HCT116 (cell line): ENCODE measurements around the gene RCAN2.

Experiments
- CBX3 ChIP-seq: IDR thresholded peaks from 2 replicates; pipeline ENCODE4 v1.6.1; 2012; ENCODE audit warnings: low read depth
- EZH2phosphoT487 ChIP-seq: fragments of 200-600 bp; IDR thresholded peaks from 2 replicates; pipeline ENCODE4 v1.6.1; 2018; ENCODE audit warnings: antibody characterized with exemption, borderline replicate concordance
- MAX ChIP-seq: IDR thresholded peaks from 2 replicates; pipeline ENCODE4 v1.6.1; 2012
- POLR2A ChIP-seq: IDR thresholded peaks from 2 replicates; pipeline ENCODE4 v1.7.0; 2011; ENCODE audit warnings: borderline replicate concordance; ENCODE audit not compliant: insufficient read depth, insufficient read length; ENCODE audit errors: extremely low read depth
- POLR2AphosphoS5 ChIP-seq: IDR thresholded peaks from 2 replicates; pipeline ENCODE4 v1.6.1; 2011; ENCODE audit warnings: mild to moderate bottlenecking, low read depth, low read length, moderate library complexity
- SIN3A ChIP-seq: IDR thresholded peaks from 2 replicates; pipeline ENCODE4 v1.6.1; 2012; ENCODE audit warnings: low read depth
- YY1 ChIP-seq: IDR thresholded peaks from 2 replicates; pipeline ENCODE4 v1.6.1; 2011; ENCODE audit warnings: low read length, low read depth, moderate library complexity, mild to moderate bottlenecking; ENCODE audit not compliant: insufficient replicate concordance; ENCODE audit errors: extremely low read depth
- ZBTB33 ChIP-seq: IDR thresholded peaks from 2 replicates; pipeline ENCODE4 v1.6.1; 2011; ENCODE audit warnings: mild to moderate bottlenecking, low read length, moderate library complexity; ENCODE audit not compliant: insufficient replicate concordance; ENCODE audit errors: extremely low read depth
- ZFX ChIP-seq: fragments of 450-650 bp; IDR thresholded peaks from 2 replicates; pipeline ENCODE4 v1.6.1; 2017
- ZNF274 ChIP-seq: fragments of 200-500 bp; sonication (Bioruptor generic); IDR thresholded peaks from 2 replicates; pipeline ENCODE4 v1.6.1; 2014; ENCODE audit warnings: mild to moderate bottlenecking, low read depth, low read length, inconsistent platforms
- TF ChIP-seq, protein P1 (sequence below), 3 experiments: fragments of 200-600 bp in 1 of 3; sonication (generic) in 1 of 3; IDR thresholded peaks in 2 of 3; conservative IDR thresholded peaks in 1 of 3; 2 replicates each; pipeline ENCODE4 v1.5.1; 2012 to 2017; ENCODE audit warnings: low read depth in 2 of 3, low read length in 2 of 3, antibody characterized with exemption in 1 of 3, borderline replicate concordance in 1 of 3, control low read depth in 1 of 3, mild to moderate bottlenecking in 1 of 3, mixed read lengths in 1 of 3, mixed run types in 1 of 3, moderate library complexity in 1 of 3; ENCODE audit not compliant: insufficient read depth in 1 of 3
- TF ChIP-seq, protein P2 (sequence below): IDR thresholded peaks from 2 replicates; pipeline ENCODE4 v1.6.1; 2012

DNA sequence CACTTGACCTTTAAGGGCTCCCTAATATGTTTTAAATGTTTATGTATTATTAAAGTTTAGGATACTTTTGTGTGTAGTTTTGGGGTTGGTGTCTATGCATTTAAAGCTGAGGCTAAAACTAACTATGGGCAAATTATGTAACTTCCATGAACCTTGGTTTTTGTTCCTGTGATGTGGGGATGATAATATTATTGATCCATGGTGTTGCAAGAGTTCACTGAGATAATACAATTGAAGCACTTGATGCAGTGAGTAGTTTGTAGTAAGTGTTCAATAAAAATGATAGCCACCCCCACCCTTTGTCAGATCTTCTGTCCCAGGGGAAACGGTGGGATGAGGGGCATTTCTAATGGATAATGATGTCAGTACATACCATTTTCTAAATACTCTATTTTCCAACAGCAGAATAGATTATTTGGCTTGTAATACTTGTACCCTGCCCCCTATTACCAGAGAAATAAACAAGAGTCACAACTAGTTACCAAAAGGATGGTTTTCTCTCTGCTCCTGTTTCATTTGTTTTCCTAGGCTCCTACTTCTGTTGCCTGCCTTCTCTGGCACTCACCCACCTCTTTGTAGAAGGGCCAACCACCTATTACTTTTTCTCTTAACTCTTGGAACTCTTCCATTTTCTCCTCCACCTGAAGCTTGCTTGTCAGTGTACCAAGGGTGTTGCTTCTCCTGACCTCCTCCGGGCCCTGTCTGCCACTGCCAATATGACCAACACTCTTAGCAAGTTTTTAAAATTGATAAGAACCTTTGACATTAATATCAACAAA lies 97.9 kb downstream of the RCAN2 start:
- TF ChIP-seq POLR2A = no peak
- TF ChIP-seq, protein P1, sequence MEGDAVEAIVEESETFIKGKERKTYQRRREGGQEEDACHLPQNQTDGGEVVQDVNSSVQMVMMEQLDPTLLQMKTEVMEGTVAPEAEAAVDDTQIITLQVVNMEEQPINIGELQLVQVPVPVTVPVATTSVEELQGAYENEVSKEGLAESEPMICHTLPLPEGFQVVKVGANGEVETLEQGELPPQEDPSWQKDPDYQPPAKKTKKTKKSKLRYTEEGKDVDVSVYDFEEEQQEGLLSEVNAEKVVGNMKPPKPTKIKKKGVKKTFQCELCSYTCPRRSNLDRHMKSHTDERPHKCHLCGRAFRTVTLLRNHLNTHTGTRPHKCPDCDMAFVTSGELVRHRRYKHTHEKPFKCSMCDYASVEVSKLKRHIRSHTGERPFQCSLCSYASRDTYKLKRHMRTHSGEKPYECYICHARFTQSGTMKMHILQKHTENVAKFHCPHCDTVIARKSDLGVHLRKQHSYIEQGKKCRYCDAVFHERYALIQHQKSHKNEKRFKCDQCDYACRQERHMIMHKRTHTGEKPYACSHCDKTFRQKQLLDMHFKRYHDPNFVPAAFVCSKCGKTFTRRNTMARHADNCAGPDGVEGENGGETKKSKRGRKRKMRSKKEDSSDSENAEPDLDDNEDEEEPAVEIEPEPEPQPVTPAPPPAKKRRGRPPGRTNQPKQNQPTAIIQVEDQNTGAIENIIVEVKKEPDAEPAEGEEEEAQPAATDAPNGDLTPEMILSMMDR (IDR thresholded peaks at IDR 0.05 in 2 of 3, conservative IDR thresholded peaks at IDR 0.05 in 1 of 3; ENCODE audit: borderline replicate concordance in 1 of 3, insufficient read depth in 1 of 3, low read depth in 2 of 3, low read length in 2 of 3) = no peak
- no peak for TF ChIP-seq YY1
- TF ChIP-seq, protein P2, sequence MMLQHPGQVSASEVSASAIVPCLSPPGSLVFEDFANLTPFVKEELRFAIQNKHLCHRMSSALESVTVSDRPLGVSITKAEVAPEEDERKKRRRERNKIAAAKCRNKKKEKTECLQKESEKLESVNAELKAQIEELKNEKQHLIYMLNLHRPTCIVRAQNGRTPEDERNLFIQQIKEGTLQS = no peak
- TF ChIP-seq POLR2AphosphoS5 = no peak
- TF ChIP-seq SIN3A = no peak
- TF ChIP-seq ZBTB33 = no peak
- TF ChIP-seq CBX3 = no peak
- no peak for TF ChIP-seq MAX
- no peak for TF ChIP-seq EZH2phosphoT487
- no peak for TF ChIP-seq ZFX
- TF ChIP-seq ZNF274 = no peak
